ENCODE results near the gene DEFB113. TPM values are rescaled to one million over a fixed set of nuclear protein-coding genes. Genes with fewer than 3 reads are reported as not detected.

Gene DEFB113
- not detected for total RNA-seq
- not detected for polyA plus RNA-seq
- long read RNA-seq, donor 1 = 0 reads
- long read RNA-seq, donor 2 = 0 reads
- long read RNA-seq, donor 3 = 0 reads

GRCh38 chr6:49969605-49970004, at the start of gene DEFB113:
Gene DEFB113, minus strand, starts transcription at chr6:49969625. Its CDS starts 0 bp downstream, at chr6:49969625.
- ATAC-seq (no peak), DNase-seq (no peak)
- Histone ChIP-seq H3K4me3 (no peak within 1 kb of the TSS), H3K4me1 (no peaks in the 10 kb centered on the region), H3K27ac (no peak within 1 kb of the TSS), H3K9me3 (no peaks in the 10 kb centered on the region), H3K27me3 (no peaks in the 10 kb centered on the region), H3K36me3 (no peaks in the 10 kb centered on the region)
- 48 to 63% (median 56%) methylated on average over 2 of the region's 2 CpGs for WGBS, 4 donors
- TF ChIP-seq CTCF (IDR thresholded peaks at IDR 0.05) (no peak), POLR2A (IDR thresholded peaks at IDR 0.05) (no peak)
- intact Hi-C loops (cut with DNase I) = no loop called here

DNA sequence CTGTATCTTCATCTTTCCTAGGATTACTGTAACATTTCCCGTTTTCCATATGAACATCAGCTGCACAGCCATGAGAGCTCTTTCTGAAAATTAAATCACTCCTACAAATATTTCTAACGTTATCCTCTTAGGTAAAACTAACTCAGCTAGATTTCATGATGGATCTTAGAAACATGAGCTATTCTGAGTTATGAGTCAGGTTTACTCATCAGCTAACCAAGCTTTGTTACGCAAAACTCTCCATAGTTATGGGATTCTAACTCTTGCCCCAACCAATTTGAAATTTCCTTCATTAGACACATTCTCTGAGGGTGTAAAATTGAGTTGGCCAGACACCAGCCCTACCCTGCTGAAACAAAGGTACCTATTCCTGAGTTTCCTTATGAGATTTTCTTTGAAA, 38.4 kb upstream of the DEFB113 start:
- H3K36me3 ChIP-seq = no peaks in the 10 kb centered on the region
- no peak for ATAC-seq

DNA sequence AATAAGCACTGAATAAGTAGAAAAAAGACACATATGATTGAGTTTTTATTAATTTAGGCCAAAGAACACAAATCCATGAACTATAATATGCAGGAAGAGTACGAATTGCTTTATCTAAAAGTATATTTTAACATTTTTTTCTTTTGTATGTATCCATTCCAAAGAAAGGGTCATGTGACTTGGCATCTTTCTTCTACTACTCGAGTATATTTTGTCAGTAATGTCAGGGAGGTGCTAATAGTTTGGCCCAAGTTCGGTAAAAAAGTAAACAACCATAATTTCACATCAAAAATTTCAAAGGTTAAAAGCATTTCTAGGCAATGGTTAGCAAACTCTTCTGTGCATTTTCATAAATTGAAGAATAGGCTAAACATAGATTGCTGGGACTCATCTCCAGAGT, 33.7 kb upstream of the DEFB113 start:
- Histone ChIP-seq H3K27me3 (no peaks in the 10 kb centered on the region), H3K9me3 (no peaks in the 10 kb centered on the region), H3K27ac (no peak overlapping the region), H3K4me3 (no peak overlapping the region), H3K4me1 (no peaks in the 10 kb centered on the region), H3K36me3 (no peaks in the 10 kb centered on the region)
- intact Hi-C loops (cut with DNase I) = no loop called here
- no peak for DNase-seq
- ATAC-seq = no peak
- WGBS, 4 donors = 57 to 65% (median 60%) methylated on average over 3 of the region's 3 CpGs
- TF ChIP-seq POLR2A (IDR thresholded peaks at IDR 0.05) (no peak), CTCF (IDR thresholded peaks at IDR 0.05) (no peak)

More for the DNA sequence above, 38.4 kb upstream of the DEFB113 start:
- Histone ChIP-seq H3K4me1 (no peaks in the 10 kb centered on the region), H3K27ac (no peak overlapping the region), H3K9me3 (no peaks in the 10 kb centered on the region), H3K27me3 (no peaks in the 10 kb centered on the region), H3K4me3 (no peak overlapping the region)
- TF ChIP-seq CTCF (IDR thresholded peaks at IDR 0.05) (no peak), POLR2A (IDR thresholded peaks at IDR 0.05) (no peak)
- 79 to 85% (median 82%) methylated on average over 3 of the region's 3 CpGs for WGBS, 4 donors
- intact Hi-C loops (cut with DNase I) = no loop called here
- no peak for DNase-seq

GRCh38 chr6:49995278-49995677, 25.9 kb upstream of the DEFB113 start:
- Histone ChIP-seq H3K27me3 (no peaks in the 10 kb centered on the region), H3K4me1 (no peaks in the 10 kb centered on the region), H3K4me3 (no peak overlapping the region), H3K27ac (no peak overlapping the region), H3K9me3 (no peaks in the 10 kb centered on the region), H3K36me3 (no peaks in the 10 kb centered on the region)
- intact Hi-C loops (cut with DNase I) = no loop called here
- no peak for ATAC-seq
- DNase-seq = no peak
- TF ChIP-seq CTCF (IDR thresholded peaks at IDR 0.05) (no peak), POLR2A (IDR thresholded peaks at IDR 0.05) (no peak)
